Prostate gland (tissue), 2 donors: ENCODE results near the gene KCNQ1. TPM values are rescaled to one million over a fixed set of nuclear protein-coding genes. Genes with fewer than 3 reads are reported as not detected.

Source experiments
- DNase-seq: peaks from one replicate; pipeline ENCODE4 v3.0.0-alpha.2; 2019; ENCODE audit warnings: low spot score
- H3K27ac ChIP-seq, 2 donors: fragments of 200-600 bp; sonication (generic); 2 replicates each; pipeline ENCODE4 v1.5.1; 2017 to 2019
- H3K27me3 ChIP-seq: fragments of 200-600 bp; sonication (generic); replicated peaks from 2 replicates; pipeline ENCODE4 v1.5.1; 2019; ENCODE audit not compliant: insufficient read depth
- H3K36me3 ChIP-seq, 2 donors: fragments of 200-600 bp; sonication (generic); 1 replicate in 1 of 2; 2 replicates in 1 of 2; pipeline versions ENCODE4 v1.5.1 to v1.8.1; 2017 to 2019
- H3K4me1 ChIP-seq: fragments of 200-600 bp; sonication (generic); replicated peaks from 2 replicates; pipeline ENCODE4 v1.5.1; 2019
- H3K4me3 ChIP-seq, 2 donors: fragments of 200-600 bp; sonication (generic); 2 replicates each; pipeline ENCODE4 v1.5.1; 2017 to 2019
- H3K9me3 ChIP-seq: fragments of 200-600 bp; sonication (generic); 2 replicates; pipeline ENCODE4 v1.5.1; 2017
- CTCF ChIP-seq, 4 experiments: fragments of 200-600 bp in 2 of 4; fragments of 450-650 bp in 2 of 4; sonication (generic) in 2 of 4; IDR thresholded peaks; 1 replicate in 3 of 4; 2 replicates in 1 of 4; pipeline ENCODE4 v1.5.1; 2016 to 2019; ENCODE audit warnings: antibody characterized with exemption in 4 of 4, mild to moderate bottlenecking in 2 of 4, moderate library complexity in 2 of 4
- POLR2A ChIP-seq: fragments of 450-650 bp; IDR thresholded peaks from one replicate; pipeline ENCODE4 v1.6.1; 2016; ENCODE audit warnings: antibody characterized with exemption, mild to moderate bottlenecking
- POLR2AphosphoS5 ChIP-seq: sonication (generic); formaldehyde crosslinking; IDR thresholded peaks from one replicate; pipeline ENCODE4 v1.6.1; 2017; ENCODE audit warnings: antibody characterized with exemption
- WGBS: methylation state at CpG from one replicate; pipeline ENCODE4 v1.1.5; 2018; 5-methylcytosine and 5-hydroxymethylcytosine counted together
- intact Hi-C: fragments of 100-400 bp; cut with DNase I; formaldehyde crosslinking; loops from one replicate; pipeline ENCODE4 v1.14.2; 2022
- total RNA-seq, 2 donors: library from RNA; depleted of rRNA; stranded (reverse); fragments of >200 nt; gene quantifications; one replicate each; pipeline ENCODE4 v1.1.0, GENCODE V29; 2016

Gene KCNQ1
- total RNA-seq, 2 donors from 2014 or later, result 10.0 to 33.8 TPM

- WGBS, result 56% methylated on average over 17 of the region's 17 CpGs
- Histone ChIP-seq H3K4me1 (peaks cover 2% of the 10 kb centered on the region), H3K36me3 (no peaks in the 10 kb centered on the region), H3K9me3 (no peaks in the 10 kb centered on the region), H3K27ac (no peak overlapping the region), H3K4me3 (no peak overlapping the region), H3K27me3 (no peaks in the 10 kb centered on the region)
- intact Hi-C loops, result no loop called here
- no peak for TF ChIP-seq POLR2AphosphoS5
- no peak for TF ChIP-seq POLR2A
- no peak for TF ChIP-seq CTCF (IDR thresholded peaks at IDR 0.05)
- DNase-seq, result no peak
Measured at GRCh38 chr11:2812371-2812991, 367.7 kb downstream of the KCNQ1 start.

GRCh38 chr11:2813141-2813908 lies 368.5 kb downstream of the KCNQ1 start:
- TF ChIP-seq POLR2A (no peak), POLR2AphosphoS5 (no peak), CTCF (IDR thresholded peaks at IDR 0.05) (no peak)
- no peaks in the 10 kb centered on the region for H3K4me1 ChIP-seq
- no peaks in the 10 kb centered on the region for H3K9me3 ChIP-seq
- WGBS, result 80% methylated on average over 14 of the region's 14 CpGs
- H3K27me3 ChIP-seq, result no peaks in the 10 kb centered on the region
- no peak overlapping the region for H3K27ac ChIP-seq
- DNase-seq, result no peak
- no peak overlapping the region for H3K4me3 ChIP-seq
- no peaks in the 10 kb centered on the region for H3K36me3 ChIP-seq
- intact Hi-C loops, result no loop called here

GRCh38 chr11:2813968-2814367 lies 369.2 kb downstream of the KCNQ1 start:
- DNase-seq, result no peak
- no peak overlapping the region for H3K27ac ChIP-seq
- intact Hi-C loops, result no loop called here
- WGBS, result 97% methylated on average over 1 of the region's 1 CpG
- no peaks in the 10 kb centered on the region for H3K9me3 ChIP-seq
- no peaks in the 10 kb centered on the region for H3K4me1 ChIP-seq
- no peak overlapping the region for H3K4me3 ChIP-seq
- TF ChIP-seq CTCF (IDR thresholded peaks at IDR 0.05) (no peak), POLR2A (no peak), POLR2AphosphoS5 (no peak)
- H3K27me3 ChIP-seq, result no peaks in the 10 kb centered on the region
- H3K36me3 ChIP-seq, result no peaks in the 10 kb centered on the region

- TF ChIP-seq POLR2A (no peak), CTCF (IDR thresholded peaks at IDR 0.05) (no peak), POLR2AphosphoS5 (no peak)
- Histone ChIP-seq H3K27ac (no peak overlapping the region), H3K36me3 (no peaks in the 10 kb centered on the region), H3K27me3 (no peaks in the 10 kb centered on the region), H3K4me1 (no peaks in the 10 kb centered on the region), H3K4me3 (no peak overlapping the region), H3K9me3 (no peaks in the 10 kb centered on the region)
- DNase-seq, result no peak
- 89% methylated on average over 5 of the region's 5 CpGs for WGBS
- intact Hi-C loops, result no loop called here
Measured at GRCh38 chr11:2814751-2815150, 369.9 kb downstream of the KCNQ1 start.
